Measurements from ENCODE around the gene LYST. TPM values are rescaled to one million over a fixed set of nuclear protein-coding genes. Genes with fewer than 3 reads are reported as not detected.
A peak's percentile ranks its signal among the peaks of the same experiment; 100 is the strongest.

LYST gene
- polyA plus RNA-seq, 1 of the 3 experiments (the other 2 are of a cell fraction), result 3.9 TPM

DNA sequence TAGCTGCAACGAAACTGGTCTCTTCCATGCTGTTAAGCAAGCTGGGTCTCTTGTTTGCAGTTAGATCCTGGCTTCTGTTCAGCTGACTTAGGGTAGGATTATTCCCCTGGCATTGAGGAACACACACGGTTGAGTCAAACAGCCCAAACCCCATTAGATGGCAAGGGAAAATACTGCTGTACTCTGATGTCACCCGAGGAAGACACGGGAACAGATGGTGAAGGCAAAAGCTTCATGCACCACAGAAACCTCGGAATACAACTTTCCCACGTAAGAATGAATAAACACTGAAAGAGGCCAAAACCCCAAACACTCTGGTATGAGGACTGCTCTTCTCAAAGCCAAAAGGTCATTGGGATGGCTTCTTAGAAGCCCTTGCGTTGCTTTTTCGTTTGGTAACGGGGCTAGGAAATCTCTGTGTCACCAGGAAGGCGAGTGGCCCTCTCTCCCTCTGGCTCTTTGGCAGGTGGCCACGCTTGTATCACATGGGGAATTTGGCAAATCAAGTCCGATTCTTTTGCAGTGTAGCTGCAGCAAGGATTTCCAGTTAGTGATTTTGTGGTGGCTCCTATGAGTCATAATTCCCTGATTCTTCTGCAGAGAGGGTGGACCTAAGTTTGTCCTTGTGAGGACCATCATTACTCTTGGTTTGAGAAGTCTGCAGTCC, 16.7 kb upstream of the LYST start:
- peak overlapping the region; percentile 46; the same call in 1 of the 2 replicates for H3K4me2 ChIP-seq
- 44% methylated on average over 10 of the region's 12 CpGs for WGBS (ENCODE audit: low lambda C conversion rate)
- H3K27ac ChIP-seq (ENCODE audit: low read depth in 2 of 2, low read length in 1 of 2), result peak overlapping the region in 1 of 2 experiments; percentile 73; a peak in 3 of 4 replicates
- no peak overlapping the region for H3K4me3 ChIP-seq (ENCODE audit: low read depth in 2 of 2, low read length in 1 of 2)
- H2AFZ ChIP-seq (ENCODE audit: low read depth), result peak overlapping the region; percentile 61
- no peaks in the 10 kb centered on the region for H3K9me3 ChIP-seq
- DNase-seq, result peak; percentile 46
- H4K20me1 ChIP-seq (ENCODE audit: insufficient read depth), result no peaks in the 10 kb centered on the region
- no peaks in the 10 kb centered on the region for H3K9me2 ChIP-seq
- ChIA-PET CTCF (interaction anchor here (0.5 to 1.4 kb wide), 3 partner anchors 17 to 88 kb away, joined by 3 to 4 read pairs (median 3); partner anchors contain the start of gene LYST), POLR2A (no interaction called here)
- H3K9ac ChIP-seq, result no peak overlapping the region
- H3K79me2 ChIP-seq (ENCODE audit: insufficient read depth), result no peaks in the 10 kb centered on the region
- H3K27me3 ChIP-seq (ENCODE audit: insufficient read depth), result no peaks in the 10 kb centered on the region
- peaks cover 3 to 8% of the 10 kb centered on the region in 2 experiments; a peak in 2 of 4 replicates for H3K4me1 ChIP-seq (ENCODE audit: control insufficient read depth in 1 of 2, insufficient read depth in 2 of 2, low read depth in 1 of 2, low read length in 1 of 2)
- no peaks in the 10 kb centered on the region for H3K36me3 ChIP-seq (replicated peaks in 1 of 2; ENCODE audit: control insufficient read depth in 1 of 2, insufficient read depth in 2 of 2, low read length in 1 of 2)
- H3F3A ChIP-seq (replicated peaks; ENCODE audit: insufficient read depth), result no peaks in the 10 kb centered on the region
- TF ChIP-seq NFIC (IDR thresholded peaks at IDR 0.05; ENCODE audit: borderline replicate concordance), result peak; percentile 82
- TF ChIP-seq GABPA (IDR thresholded peaks at IDR 0.05; ENCODE audit: low read depth), result no peak
- TF ChIP-seq, protein P1, sequence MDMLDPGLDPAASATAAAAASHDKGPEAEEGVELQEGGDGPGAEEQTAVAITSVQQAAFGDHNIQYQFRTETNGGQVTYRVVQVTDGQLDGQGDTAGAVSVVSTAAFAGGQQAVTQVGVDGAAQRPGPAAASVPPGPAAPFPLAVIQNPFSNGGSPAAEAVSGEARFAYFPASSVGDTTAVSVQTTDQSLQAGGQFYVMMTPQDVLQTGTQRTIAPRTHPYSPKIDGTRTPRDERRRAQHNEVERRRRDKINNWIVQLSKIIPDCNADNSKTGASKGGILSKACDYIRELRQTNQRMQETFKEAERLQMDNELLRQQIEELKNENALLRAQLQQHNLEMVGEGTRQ (IDR thresholded peaks at IDR 0.05; ENCODE audit: borderline replicate concordance, low read depth, low read length), result 0 out of 2 replicates have a peak, but pooled peaks have one; percentile 8
- TF ChIP-seq, protein P2, sequence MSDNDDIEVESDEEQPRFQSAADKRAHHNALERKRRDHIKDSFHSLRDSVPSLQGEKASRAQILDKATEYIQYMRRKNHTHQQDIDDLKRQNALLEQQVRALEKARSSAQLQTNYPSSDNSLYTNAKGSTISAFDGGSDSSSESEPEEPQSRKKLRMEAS (IDR thresholded peaks at IDR 0.05; ENCODE audit: low read depth), result no peak
- no peak for TF ChIP-seq GATA2 (CRISPR knock-in tag; IDR thresholded peaks at IDR 0.05)
- TF ChIP-seq, protein P3, sequence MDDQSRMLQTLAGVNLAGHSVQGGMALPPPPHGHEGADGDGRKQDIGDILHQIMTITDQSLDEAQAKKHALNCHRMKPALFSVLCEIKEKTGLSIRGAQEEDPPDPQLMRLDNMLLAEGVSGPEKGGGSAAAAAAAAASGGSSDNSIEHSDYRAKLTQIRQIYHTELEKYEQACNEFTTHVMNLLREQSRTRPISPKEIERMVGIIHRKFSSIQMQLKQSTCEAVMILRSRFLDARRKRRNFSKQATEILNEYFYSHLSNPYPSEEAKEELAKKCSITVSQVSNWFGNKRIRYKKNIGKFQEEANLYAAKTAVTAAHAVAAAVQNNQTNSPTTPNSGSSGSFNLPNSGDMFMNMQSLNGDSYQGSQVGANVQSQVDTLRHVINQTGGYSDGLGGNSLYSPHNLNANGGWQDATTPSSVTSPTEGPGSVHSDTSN (IDR thresholded peaks at IDR 0.05), result no peak
- TF ChIP-seq ELF1 (IDR thresholded peaks at IDR 0.05), result no peak
- no peak for TF ChIP-seq MEF2A (IDR thresholded peaks at IDR 0.05; ENCODE audit: borderline replicate concordance, low read depth)
- peak in 1 of 2 experiments; percentile 21; a peak in 1 of 4 replicates for TF ChIP-seq EP300 (IDR thresholded peaks at IDR 0.05; ENCODE audit: borderline replicate concordance in 1 of 2, low read depth in 1 of 2, low read length in 1 of 2)
- no peak for TF ChIP-seq SMC3 (IDR thresholded peaks at IDR 0.05; ENCODE audit: low read depth, low read length)
- TF ChIP-seq EZH2phosphoT487 (IDR thresholded peaks at IDR 0.05; ENCODE audit: borderline replicate concordance, low read depth), result no peak
- no peak for TF ChIP-seq FOXJ3 (CRISPR knock-in tag; IDR thresholded peaks at IDR 0.05)
- no peak for TF ChIP-seq POLR2AphosphoS5 (IDR thresholded peaks at IDR 0.05; ENCODE audit: low read depth, low read length)
- no peak for TF ChIP-seq NRF1 (IDR thresholded peaks at IDR 0.05; ENCODE audit: low read depth, low read length)
- TF ChIP-seq CHD2 (IDR thresholded peaks at IDR 0.05; ENCODE audit: low read length, partially characterized antibody), result no peak
- TF ChIP-seq RXRA (IDR thresholded peaks at IDR 0.05; ENCODE audit: borderline replicate concordance, low read depth), result no peak
- TF ChIP-seq YY1 (IDR thresholded peaks at IDR 0.05; ENCODE audit: low read depth), result no peak
- no peak for TF ChIP-seq RAD21 (IDR thresholded peaks at IDR 0.05; ENCODE audit: low read length)
- no peak for TF ChIP-seq RFX5 (IDR thresholded peaks at IDR 0.05; ENCODE audit: low read length)
- TF ChIP-seq, protein P4, sequence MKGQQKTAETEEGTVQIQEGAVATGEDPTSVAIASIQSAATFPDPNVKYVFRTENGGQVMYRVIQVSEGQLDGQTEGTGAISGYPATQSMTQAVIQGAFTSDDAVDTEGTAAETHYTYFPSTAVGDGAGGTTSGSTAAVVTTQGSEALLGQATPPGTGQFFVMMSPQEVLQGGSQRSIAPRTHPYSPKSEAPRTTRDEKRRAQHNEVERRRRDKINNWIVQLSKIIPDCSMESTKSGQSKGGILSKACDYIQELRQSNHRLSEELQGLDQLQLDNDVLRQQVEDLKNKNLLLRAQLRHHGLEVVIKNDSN (IDR thresholded peaks at IDR 0.05; ENCODE audit: borderline replicate concordance, low read depth), result peak; percentile 76; the same call in 1 of the 2 replicates
- TF ChIP-seq TEAD4 (IDR thresholded peaks at IDR 0.05; ENCODE audit: borderline replicate concordance, insufficient read depth), result no peak
- TF ChIP-seq, protein P5, sequence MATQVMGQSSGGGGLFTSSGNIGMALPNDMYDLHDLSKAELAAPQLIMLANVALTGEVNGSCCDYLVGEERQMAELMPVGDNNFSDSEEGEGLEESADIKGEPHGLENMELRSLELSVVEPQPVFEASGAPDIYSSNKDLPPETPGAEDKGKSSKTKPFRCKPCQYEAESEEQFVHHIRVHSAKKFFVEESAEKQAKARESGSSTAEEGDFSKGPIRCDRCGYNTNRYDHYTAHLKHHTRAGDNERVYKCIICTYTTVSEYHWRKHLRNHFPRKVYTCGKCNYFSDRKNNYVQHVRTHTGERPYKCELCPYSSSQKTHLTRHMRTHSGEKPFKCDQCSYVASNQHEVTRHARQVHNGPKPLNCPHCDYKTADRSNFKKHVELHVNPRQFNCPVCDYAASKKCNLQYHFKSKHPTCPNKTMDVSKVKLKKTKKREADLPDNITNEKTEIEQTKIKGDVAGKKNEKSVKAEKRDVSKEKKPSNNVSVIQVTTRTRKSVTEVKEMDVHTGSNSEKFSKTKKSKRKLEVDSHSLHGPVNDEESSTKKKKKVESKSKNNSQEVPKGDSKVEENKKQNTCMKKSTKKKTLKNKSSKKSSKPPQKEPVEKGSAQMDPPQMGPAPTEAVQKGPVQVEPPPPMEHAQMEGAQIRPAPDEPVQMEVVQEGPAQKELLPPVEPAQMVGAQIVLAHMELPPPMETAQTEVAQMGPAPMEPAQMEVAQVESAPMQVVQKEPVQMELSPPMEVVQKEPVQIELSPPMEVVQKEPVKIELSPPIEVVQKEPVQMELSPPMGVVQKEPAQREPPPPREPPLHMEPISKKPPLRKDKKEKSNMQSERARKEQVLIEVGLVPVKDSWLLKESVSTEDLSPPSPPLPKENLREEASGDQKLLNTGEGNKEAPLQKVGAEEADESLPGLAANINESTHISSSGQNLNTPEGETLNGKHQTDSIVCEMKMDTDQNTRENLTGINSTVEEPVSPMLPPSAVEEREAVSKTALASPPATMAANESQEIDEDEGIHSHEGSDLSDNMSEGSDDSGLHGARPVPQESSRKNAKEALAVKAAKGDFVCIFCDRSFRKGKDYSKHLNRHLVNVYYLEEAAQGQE (IDR thresholded peaks at IDR 0.05; ENCODE audit: low read depth, low read length), result no peak
- TF ChIP-seq FOSL2 (IDR thresholded peaks at IDR 0.05; ENCODE audit: borderline replicate concordance, low read depth), result peak; percentile 67; the same call in 1 of the 2 replicates
- TF ChIP-seq, protein P6, sequence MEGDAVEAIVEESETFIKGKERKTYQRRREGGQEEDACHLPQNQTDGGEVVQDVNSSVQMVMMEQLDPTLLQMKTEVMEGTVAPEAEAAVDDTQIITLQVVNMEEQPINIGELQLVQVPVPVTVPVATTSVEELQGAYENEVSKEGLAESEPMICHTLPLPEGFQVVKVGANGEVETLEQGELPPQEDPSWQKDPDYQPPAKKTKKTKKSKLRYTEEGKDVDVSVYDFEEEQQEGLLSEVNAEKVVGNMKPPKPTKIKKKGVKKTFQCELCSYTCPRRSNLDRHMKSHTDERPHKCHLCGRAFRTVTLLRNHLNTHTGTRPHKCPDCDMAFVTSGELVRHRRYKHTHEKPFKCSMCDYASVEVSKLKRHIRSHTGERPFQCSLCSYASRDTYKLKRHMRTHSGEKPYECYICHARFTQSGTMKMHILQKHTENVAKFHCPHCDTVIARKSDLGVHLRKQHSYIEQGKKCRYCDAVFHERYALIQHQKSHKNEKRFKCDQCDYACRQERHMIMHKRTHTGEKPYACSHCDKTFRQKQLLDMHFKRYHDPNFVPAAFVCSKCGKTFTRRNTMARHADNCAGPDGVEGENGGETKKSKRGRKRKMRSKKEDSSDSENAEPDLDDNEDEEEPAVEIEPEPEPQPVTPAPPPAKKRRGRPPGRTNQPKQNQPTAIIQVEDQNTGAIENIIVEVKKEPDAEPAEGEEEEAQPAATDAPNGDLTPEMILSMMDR (IDR thresholded peaks at IDR 0.05), result no peak
- TF ChIP-seq TCF12 (IDR thresholded peaks at IDR 0.05), result no peak
- TF ChIP-seq JUND (IDR thresholded peaks at IDR 0.05), result peak; percentile 35
